ENCODE measurements around the gene MIPOL1.
A peak's percentile ranks its signal among the peaks of the same experiment; 100 is the strongest.
"Not testable (repeated sequence)": the region's sequence is repeated elsewhere in the genome, so short reads cannot be mapped to it uniquely, and the experiment has no call there.

The MIPOL1 gene

GRCh38 chr14:37221073-37221472, 23.3 kb downstream of the MIPOL1 start:
- no peaks in the 10 kb centered on the region for H3K79me2 ChIP-seq (ENCODE audit: insufficient read depth, low read length)
- H3K36me3 ChIP-seq (ENCODE audit: insufficient read depth, low read length) = no peaks in the 10 kb centered on the region
- no peaks in the 10 kb centered on the region for H3K9me3 ChIP-seq (ENCODE audit: insufficient read depth, low read depth, low read length)
- no peaks in the 10 kb centered on the region for H4K20me1 ChIP-seq (ENCODE audit: insufficient read depth, low read length, poor library complexity, severe bottlenecking)
- H3K9ac ChIP-seq (ENCODE audit: low read depth, low read length, poor library complexity, severe bottlenecking) = no peak overlapping the region
- no peaks in the 10 kb centered on the region for H3F3A ChIP-seq (ENCODE audit: low read depth)
- no peak overlapping the region for H3K4me2 ChIP-seq (ENCODE audit: low read depth, low read length, poor library complexity, severe bottlenecking)
- no peaks in the 10 kb centered on the region for H3K27me3 ChIP-seq (ENCODE audit: insufficient read depth, low read length, poor library complexity, severe bottlenecking)
- H3K4me1 ChIP-seq (ENCODE audit: insufficient read depth, low read length, poor library complexity, severe bottlenecking) = no peaks in the 10 kb centered on the region
- no peak overlapping the region for H2AFZ ChIP-seq (ENCODE audit: low read length)
- H3K9me2 ChIP-seq (replicated peaks; ENCODE audit: low read depth, low read length) = no peaks in the 10 kb centered on the region
- no peak for TF ChIP-seq CTCF (conservative IDR thresholded peaks at IDR 0.05; ENCODE audit: low read length)
- TF ChIP-seq EZH2phosphoT487 (IDR thresholded peaks at IDR 0.05; ENCODE audit: borderline replicate concordance) = no peak
- no peak overlapping the region for H3K4me3 ChIP-seq (ENCODE audit: low read length, poor library complexity, severe bottlenecking)

- Histone ChIP-seq H2AFZ (ENCODE audit: low read length) (no peak overlapping the region), H3K4me2 (ENCODE audit: low read depth, low read length, poor library complexity, severe bottlenecking) (no peak overlapping the region), H3K79me2 (ENCODE audit: insufficient read depth, low read length) (no peaks in the 10 kb centered on the region), H3F3A (ENCODE audit: low read depth) (no peaks in the 10 kb centered on the region), H4K20me1 (ENCODE audit: insufficient read depth, low read length, poor library complexity, severe bottlenecking) (no peaks in the 10 kb centered on the region), H3K27me3 (ENCODE audit: insufficient read depth, low read length, poor library complexity, severe bottlenecking) (no peaks in the 10 kb centered on the region), H3K9me2 (replicated peaks; ENCODE audit: low read depth, low read length) (no peaks in the 10 kb centered on the region), H3K9ac (ENCODE audit: low read depth, low read length, poor library complexity, severe bottlenecking) (no peak overlapping the region), H3K4me1 (ENCODE audit: insufficient read depth, low read length, poor library complexity, severe bottlenecking) (no peaks in the 10 kb centered on the region), H3K36me3 (ENCODE audit: insufficient read depth, low read length) (no peaks in the 10 kb centered on the region), H3K4me3 (ENCODE audit: low read length, poor library complexity, severe bottlenecking) (no peak overlapping the region), H3K9me3 (ENCODE audit: insufficient read depth, low read depth, low read length) (no peaks in the 10 kb centered on the region)
- TF ChIP-seq EZH2phosphoT487 (IDR thresholded peaks at IDR 0.05; ENCODE audit: borderline replicate concordance) (no peak), CTCF (conservative IDR thresholded peaks at IDR 0.05; ENCODE audit: low read length) (no peak)
These were observed 26.3 kb downstream of the MIPOL1 start for GRCh38 chr14:37223947-37224474.

- not testable (repeated sequence) for H3K9me3 ChIP-seq (ENCODE audit: insufficient read depth, low read depth, low read length); H3K9me2 ChIP-seq (replicated peaks; ENCODE audit: low read depth, low read length); H3K27me3 ChIP-seq (ENCODE audit: insufficient read depth, low read length, poor library complexity, severe bottlenecking); H3K36me3 ChIP-seq (ENCODE audit: insufficient read depth, low read length); H3K4me3 ChIP-seq (ENCODE audit: low read length, poor library complexity, severe bottlenecking); H2AFZ ChIP-seq (ENCODE audit: low read length); H3K4me1 ChIP-seq (ENCODE audit: insufficient read depth, low read length, poor library complexity, severe bottlenecking); H4K20me1 ChIP-seq (ENCODE audit: insufficient read depth, low read length, poor library complexity, severe bottlenecking); H3K9ac ChIP-seq (ENCODE audit: low read depth, low read length, poor library complexity, severe bottlenecking); H3F3A ChIP-seq (ENCODE audit: low read depth); H3K4me2 ChIP-seq (ENCODE audit: low read depth, low read length, poor library complexity, severe bottlenecking); H3K79me2 ChIP-seq (ENCODE audit: insufficient read depth, low read length)
These were observed 27.9 kb downstream of the MIPOL1 start for GRCh38 chr14:37225668-37226067.

GRCh38 chr14:37230551-37231194, 32.9 kb downstream of the MIPOL1 start:
- Histone ChIP-seq H3K4me2 (ENCODE audit: low read depth, low read length, poor library complexity, severe bottlenecking) (no peak overlapping the region), H3K36me3 (ENCODE audit: insufficient read depth, low read length) (no peaks in the 10 kb centered on the region), H3K9me2 (replicated peaks; ENCODE audit: low read depth, low read length) (no peaks in the 10 kb centered on the region), H4K20me1 (ENCODE audit: insufficient read depth, low read length, poor library complexity, severe bottlenecking) (no peaks in the 10 kb centered on the region), H2AFZ (ENCODE audit: low read length) (no peak overlapping the region), H3K9me3 (ENCODE audit: insufficient read depth, low read depth, low read length) (no peaks in the 10 kb centered on the region), H3K9ac (ENCODE audit: low read depth, low read length, poor library complexity, severe bottlenecking) (no peak overlapping the region), H3K4me3 (ENCODE audit: low read length, poor library complexity, severe bottlenecking) (no peak overlapping the region), H3K4me1 (ENCODE audit: insufficient read depth, low read length, poor library complexity, severe bottlenecking) (no peaks in the 10 kb centered on the region), H3K27me3 (ENCODE audit: insufficient read depth, low read length, poor library complexity, severe bottlenecking) (no peaks in the 10 kb centered on the region), H3K79me2 (ENCODE audit: insufficient read depth, low read length) (no peaks in the 10 kb centered on the region), H3F3A (ENCODE audit: low read depth) (no peaks in the 10 kb centered on the region)
- TF ChIP-seq CTCF (conservative IDR thresholded peaks at IDR 0.05; ENCODE audit: low read length) = peak; percentile 86
- no peak for TF ChIP-seq EZH2phosphoT487 (IDR thresholded peaks at IDR 0.05; ENCODE audit: borderline replicate concordance)
